COR-L47 (cell line): ENCODE measurements around the gene HTRA3.

Experiments
- DNase-seq: peaks from one replicate; lab custom pipeline; 2025; lab: John Stamatoyannopoulos, UW

Gene HTRA3

DNA sequence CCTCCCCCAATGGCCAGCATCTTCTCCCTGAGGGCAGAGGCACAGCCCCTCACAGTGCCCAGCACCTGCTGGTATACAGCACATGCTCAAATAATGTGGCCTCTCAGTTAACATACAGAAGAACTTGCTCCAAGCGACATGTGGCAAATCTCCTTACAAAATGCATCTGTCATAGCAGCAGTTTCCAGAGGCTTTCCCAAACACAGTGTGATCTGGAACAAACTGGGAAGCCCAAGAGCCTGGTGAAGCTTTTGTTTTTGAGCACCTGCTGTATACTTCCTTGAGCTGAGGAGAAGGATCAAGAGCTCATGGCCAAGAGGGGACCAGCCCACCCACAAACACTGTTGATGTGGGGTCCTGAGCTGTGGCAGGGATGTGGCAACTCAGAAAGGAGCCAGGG lies 34.8 kb upstream of the HTRA3 start:
- DNase-seq = no peak

DNA sequence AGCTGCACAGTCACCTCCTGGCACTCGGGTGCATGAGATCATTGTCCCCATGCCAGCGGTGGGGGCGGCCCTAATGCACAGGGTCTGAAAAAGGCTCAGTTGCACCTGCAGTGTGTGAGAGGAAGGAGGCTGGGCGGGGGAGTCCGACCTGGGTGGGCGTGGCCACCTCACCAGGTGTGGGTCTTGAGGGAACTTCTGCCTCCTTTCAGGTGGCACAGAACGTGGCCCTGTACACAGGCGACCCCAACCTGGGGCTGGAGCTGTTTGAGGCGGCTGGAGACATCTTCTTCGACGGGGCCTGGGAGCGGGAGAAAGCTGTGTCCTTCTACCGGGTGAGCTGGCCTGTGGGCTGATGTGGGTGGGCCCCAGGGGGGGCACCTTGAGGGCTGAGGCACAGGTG lies 34.3 kb upstream of the HTRA3 start:
- no peak for DNase-seq

DNA sequence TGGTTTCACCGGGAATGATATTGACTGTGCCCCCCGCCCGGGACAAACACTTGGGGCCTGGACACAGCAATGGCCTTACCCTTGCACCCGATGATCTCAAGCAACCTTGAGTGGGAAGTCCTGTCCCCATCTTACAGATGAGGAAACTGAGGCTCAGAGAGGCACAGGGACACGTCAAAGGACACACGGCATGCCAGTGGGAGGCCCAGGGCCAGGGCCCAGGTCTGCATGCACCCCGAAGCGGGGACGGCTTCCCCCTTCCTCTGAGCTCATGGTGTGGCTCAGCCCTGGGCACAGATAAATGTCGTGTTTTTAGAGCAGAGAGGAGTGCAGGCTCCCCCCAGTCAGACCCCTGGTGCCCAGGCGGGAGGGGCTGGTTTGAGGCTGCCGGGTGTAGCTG lies 33.9 kb upstream of the HTRA3 start:
- DNase-seq = no peak

DNA sequence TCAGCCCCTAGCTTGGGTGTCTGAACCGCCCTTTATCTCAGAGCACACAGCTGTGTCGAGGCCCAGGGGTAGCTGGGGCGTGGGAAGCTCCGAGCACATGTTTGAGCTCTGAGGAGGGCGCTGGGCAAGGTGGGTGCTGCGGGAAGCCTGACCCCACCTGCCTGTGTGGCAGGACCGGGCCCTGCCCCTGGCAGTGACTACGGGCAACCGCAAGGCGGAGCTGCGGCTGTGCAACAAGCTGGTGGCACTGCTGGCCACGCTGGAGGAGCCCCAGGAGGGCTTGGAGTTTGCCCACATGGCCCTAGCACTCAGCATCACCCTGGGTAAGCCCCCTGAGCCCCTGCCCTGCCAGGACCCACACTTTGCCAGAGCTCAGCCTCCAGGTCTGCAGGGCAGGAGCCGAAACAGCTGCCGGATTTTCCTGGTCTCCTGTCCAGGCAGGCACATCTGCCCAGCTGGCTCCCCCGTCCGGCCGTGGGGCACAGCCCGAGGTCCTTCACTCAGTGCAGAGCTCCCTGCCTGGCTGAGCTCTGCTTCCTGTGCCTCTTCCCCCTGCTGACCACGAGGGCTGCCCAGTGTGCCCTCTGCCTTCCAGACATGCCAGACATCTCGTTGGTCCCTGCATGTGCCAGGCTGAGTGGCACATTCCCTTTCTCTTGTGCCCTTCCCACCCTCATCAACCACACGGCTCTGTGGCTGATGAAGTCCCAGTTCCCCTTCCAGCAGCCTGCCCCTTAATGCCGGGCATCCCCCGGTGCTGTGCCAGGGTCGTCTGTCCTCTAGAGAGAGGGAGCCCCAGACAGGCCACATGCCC lies 33.2 kb upstream of the HTRA3 start:
- no peak for DNase-seq

DNA sequence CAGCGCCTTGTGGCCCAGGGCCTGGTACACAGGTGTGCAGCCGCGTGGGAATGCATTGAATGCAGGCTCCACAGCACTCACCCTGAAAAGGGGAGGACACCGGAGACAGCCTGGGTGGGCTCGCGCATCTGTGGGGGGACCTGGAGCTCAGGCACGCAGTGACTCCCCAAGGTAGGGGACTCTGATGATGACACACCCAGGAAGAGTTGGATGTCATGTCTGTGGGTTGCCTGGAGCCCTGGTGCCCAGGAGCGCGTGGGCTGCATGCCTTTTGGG lies 32.7 kb upstream of the HTRA3 start:
- DNase-seq = no peak

DNA sequence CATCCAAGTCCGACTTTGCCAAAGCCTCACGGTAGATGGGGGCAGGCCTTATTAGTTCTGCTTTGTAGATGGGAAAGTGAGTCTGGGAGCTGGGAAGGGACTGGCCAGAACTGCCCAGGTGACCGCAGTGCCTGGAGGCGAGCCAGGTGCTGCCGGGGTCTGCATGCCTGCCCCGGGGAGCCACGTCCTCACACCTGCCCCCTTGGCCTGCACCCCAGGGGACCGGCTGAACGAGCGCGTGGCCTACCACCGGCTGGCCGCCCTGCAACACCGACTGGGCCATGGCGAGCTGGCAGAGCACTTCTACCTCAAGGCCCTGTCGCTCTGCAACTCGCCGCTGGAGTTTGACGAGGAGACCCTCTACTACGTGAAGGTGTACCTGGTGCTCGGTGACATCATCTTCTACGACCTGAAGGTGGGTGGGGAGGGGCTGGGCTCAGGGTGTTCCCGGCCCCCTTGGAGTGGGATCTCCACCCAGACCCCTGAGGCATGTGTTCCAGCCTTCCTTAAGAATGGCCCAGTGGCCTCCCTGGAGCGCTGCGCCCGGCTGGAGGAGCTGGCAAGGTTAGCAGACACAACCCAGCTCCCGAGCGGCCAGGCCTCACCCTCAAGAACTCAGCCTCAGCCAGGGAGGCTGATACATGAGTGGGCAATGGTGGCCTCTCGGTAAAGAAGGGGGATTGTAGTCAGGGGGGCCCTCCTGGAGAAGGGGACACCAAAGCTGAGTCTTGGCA lies 32.1 kb upstream of the HTRA3 start:
- DNase-seq = no peak

DNA sequence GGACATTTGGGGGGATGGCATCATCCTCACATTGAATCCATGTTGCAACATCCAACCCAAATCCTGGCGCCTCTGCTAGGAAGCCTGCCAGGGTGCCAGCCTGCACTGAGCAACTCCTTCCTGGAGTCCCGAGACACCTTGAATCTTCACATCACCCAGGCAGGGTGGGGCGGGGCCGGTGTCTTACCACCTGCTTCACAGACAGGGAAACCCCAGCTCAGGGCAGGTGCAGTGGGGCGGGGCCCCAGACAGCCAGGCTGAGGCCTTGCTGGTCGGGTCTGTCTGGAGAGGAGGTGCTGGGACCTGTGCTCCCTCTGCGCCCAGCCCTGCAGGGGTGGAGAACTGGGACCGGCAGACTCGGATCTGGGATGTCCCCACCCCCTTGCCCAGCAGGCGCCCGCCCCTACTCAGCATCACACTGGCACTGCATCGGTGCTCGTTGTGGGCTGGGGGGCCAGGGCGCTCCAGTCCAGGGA lies 31.5 kb upstream of the HTRA3 start:
- peak; percentile 56 for DNase-seq

DNA sequence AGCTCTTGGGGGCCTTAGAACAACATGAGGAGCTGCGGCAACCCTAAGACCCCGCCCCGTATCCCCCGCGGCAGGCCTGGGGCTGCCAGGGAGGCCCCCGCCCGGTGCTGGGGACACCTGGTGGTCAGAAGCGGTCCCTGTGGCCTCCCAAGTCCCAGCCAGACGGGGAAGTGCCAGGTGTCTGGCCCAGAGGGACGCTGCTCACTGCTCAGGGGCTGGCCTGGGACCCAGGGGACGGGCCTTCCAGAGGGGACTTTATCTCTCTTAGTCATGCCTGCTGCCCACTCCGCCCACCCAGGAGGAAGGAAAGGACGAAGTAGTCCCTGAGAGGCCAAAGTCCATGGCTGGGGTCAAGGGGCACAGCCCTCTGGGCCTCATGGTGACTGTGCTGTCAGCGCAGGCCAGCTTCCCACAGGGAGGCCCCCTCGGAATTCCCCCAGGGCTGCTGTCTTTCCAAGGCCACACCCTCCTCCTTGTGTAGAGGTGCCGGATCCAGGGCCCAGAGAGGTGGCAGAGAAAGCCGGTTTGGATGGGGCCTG lies 31.0 kb upstream of the HTRA3 start:
- DNase-seq = peak; percentile 54

DNA sequence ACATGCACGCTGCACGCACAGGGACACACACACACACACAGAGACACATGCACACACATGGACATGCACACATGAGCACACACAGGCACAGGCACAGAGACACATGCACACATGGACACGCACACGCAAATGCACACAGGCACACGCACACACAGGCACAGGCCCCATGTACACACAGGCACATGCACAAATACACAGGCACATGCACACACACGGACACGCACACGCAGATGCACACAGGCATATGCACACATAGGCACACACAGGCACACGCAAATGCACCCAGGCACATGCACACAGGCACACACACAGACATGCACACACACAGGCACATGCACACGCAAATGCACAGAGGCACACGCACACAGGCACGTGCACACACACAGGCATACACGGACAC lies 30.3 kb upstream of the HTRA3 start:
- DNase-seq = no peak

DNA sequence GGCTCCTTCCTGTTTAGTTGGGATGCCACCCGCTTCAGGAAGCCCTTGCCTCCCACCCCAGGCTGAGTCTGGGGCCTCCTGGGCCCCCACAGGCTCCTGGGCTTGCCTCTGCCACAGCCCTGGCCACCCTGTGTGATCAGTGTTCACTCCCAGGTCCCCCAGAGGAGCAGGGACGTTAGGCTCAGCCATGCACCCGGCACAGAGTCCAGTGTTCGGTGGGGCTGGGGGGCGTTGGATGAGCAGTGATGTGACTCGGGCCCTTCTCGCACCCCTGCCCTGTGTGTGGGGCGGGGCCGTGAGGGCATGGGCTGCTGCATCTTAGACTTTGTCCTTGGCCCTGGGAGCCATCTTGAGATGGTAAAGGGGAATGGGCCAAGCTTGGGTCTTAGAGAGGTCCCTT lies 29.9 kb upstream of the HTRA3 start:
- DNase-seq = no peak

DNA sequence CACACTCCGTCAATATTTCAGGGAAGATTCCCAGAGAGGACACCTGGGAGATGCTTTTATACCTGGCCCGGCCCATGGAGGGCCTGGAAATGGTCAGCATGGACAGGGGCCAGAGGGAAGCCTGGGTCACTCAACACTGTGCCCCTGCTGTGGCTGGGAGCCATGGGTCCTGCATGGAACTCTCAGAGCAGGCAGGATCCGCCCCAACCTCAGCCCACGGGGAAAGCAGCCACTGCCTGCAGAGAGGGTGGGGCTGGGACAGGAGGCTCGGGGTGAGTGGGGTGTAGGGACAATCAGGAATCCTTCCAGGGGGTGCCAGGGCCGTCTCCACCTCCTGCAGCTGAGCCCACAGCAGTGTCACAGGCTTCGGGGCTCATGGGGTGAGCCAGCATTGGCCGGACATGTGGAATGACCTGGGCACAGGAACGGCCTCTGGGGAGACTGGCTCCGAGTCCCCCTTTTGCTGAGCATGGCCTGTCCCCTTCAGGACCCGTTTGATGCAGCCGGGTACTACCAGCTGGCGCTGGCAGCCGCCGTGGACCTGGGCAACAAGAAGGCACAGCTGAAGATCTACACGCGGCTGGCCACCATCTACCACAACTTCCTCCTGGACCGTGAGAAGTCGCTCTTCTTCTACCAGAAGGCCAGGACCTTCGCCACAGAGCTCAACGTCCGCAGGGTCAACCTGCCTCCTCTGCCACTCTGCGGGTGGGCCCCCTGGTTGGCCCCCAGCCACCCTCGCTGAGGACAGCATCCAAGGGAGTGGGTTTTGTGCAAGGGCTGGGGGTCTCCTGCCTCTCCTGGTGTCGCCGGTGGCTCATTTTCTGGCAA lies 29.1 kb upstream of the HTRA3 start:
- DNase-seq = no peak

DNA sequence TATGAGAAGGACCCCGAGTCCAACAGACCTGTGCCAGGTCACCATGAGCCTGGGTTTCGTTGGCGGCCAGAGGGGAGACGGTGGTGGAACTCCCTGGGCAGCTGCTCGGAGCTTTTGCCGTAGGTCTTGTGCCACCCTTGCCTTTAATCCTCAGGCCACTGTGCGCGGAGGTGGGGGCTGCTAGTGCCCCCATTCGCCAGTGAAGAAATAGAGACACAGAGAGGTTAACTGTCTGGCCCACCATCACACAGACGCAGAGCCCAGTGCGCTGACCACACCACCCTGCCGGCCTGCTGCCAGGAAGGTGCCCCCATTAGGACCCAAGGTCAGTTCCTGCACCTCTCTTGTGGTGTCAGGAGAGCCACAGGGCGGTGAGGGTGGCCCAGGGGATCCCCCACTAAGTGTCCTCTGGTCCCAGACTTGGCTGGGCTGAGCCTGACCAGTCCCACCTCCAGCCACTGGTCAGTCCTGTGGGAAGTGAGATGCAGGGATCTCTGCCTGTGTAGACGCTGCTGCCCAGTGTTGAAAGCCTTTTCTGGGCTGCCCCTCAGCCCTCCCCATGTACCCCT lies 28.3 kb upstream of the HTRA3 start:
- DNase-seq = no peak

DNA sequence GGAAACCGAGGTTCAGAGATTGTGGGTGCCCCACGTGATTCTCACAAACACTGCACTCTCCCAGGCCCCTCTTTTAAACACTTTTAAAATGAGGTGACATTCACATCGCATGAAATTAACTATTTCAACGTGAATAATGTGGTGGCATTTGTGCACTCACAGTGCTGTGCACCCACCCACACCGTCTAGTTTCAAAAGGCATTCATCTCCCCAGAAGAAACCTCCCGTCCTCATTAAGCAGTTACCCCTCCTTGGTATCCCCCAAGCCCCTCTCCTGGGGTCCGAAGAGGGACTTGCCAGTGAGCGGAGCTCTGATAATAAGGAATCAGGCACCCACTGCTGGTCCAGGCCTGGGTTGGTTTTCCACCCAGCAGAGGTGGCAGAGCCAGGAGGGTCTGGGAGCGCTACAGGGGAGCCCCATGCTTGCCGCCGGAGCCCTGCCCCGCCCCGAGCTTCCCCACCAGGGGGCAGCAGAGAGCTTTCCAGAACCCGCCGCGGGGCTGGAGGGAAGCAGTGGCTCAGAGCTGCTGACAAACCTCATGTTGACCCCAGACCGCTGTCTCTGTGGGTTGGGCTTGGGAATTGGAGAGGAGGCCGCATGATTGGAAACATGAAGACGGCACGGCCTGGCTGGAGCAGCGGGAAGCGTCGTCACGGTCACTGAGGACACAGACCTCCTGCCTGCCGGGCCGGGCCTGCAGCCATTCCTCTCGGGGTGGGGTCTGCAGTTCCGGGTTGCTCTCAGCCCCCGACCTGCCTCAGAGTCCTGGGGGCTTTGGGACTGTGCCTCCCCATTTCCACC lies 27.5 kb upstream of the HTRA3 start:
- DNase-seq = peak; percentile 76

DNA sequence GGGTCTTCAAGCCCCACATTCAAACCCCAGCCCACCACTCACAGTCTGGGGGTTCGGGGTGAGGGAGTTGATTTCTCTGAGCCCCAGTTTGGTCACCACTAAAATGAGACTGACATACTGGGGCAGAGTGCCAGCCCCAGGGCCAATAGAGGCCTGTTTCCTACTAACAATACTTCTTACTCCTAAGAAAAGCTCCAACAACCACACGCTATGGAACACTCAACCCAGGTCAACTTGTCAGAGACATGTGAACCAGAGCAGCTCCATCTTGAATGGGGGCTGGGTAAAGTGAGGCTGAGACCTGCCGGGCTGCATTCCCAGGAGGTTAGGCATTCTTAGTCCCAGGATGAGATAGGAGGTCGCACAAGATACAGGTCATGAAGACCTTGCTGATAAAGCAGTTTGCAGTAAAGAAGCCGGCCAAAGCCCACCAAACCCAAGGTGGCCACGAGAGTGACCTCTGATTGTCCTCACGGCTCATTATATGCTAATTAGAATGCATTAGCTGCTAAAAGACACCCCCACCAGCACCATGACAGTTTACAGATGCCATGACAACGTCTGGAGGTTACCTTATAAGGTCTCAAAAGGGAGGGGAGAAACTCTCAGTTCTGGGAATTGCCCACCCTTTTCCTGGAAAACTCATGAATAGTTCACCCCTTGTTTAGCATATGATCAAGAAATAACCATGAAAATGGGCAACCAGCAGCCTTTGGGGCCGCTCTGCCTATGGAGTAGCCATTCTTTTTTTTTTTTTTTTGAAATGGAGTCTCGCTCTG lies 26.6 kb upstream of the HTRA3 start:
- DNase-seq = no peak

DNA sequence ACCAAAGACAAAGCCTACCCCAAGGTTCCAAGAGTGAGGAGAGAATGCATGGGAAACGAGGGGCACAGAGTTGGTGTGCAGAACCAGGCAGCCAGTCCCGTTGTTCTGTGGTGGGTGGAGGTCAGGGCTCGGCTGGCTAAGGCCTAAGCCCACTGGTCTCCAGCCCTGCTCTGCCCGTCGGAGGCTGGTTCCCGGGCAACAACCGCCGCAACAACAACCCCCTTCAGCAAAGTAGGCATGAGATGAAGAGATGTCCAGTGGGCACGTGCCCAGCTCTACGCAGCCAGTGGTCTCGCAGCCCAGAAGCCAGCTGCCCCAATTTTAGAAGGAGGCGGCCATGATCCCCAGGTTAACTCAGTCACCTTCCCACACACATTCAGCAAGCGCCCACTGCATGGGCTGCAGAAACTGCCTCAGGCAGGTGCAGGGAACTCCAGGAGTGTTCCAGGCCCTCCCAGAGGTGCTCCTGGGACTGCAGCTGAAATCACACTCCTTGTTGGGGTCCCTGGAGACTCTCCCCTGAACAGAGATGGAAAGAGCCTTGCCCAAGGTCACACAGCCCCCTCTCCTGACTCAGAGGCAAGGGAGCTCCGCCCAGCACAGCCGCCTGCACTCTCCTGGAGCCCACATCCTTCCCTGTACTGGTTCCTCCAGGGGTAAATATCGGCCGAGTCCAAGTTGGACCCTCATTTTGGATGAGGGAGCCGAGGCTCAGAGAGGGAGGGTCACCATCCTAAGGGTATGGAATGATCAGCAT lies 25.4 kb upstream of the HTRA3 start:
- DNase-seq = no peak

DNA sequence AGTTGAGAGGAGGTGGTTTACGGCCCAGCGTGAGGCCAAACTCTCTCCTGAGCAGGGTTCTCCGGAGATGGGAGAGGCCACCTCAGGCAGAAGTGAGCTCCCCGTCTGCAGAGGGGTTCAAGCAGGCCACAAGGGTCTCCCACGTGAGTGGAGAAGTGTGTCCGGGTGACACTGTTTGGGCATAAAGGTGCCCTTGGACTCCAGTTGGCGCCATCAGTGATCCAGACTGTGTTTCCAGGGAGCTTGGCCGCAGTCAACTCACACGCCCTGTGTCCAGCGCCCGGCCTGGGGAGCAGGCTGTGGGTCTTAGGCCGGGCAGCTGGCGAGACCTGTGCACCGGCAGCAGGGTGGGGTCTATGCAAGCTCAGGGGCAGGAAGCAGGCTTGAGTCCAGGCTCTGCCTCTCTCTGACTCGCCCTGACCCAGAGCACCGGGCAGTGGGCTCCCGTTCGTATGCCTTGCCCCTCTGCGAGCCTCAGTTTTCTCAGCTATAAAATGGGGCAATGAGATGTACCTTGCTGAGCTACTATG lies 24.6 kb upstream of the HTRA3 start:
- DNase-seq = no peak

DNA sequence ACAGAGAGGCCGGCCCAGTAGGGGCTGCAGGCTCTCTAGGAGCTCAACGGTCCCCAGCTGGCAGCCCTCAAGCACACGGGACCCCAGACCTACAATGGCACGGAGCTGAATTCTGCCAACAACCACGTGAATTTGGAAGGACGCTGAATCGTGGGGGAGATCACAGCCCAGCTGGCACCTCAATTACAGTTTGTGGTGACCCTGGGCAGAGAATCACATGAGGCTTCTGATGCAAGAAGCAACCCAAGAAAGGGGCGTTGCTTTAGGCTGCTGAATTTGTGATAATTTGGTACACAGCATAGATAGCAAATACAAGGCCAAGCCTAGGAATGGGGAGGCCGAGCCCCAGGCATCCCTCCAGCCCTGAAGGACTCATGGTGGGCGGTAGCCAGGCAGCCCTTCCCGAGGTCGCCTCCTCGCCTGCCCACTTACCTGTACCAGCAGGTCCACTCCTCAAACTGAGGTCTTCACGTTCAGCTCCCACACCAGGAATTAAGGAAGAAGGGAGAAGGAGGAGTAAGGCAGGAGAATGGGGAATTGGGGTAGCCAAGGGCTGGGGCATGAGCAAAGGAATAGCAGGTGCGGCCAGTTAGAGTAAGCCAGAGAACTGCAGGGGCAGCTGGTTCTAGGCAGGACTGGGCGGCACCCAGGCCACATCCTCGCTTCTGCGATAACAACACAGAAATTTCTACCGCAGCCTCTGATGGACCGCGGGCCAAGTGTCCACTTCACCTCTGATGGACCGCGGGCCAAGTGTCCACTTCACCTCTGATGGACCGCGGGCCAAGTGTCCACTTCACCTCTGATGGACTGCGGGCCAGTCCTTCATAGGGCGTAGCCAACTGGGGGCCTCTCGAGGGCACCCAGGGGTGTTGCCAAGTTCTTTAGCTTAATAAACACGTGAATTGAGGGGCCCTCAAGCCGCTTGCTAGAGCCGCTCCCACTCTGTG lies 23.4 kb upstream of the HTRA3 start:
- no peak for DNase-seq
